Fibroblast of upper back skin (primary cell): ENCODE data around the gene PPP1R3G.
A peak's percentile ranks its signal among the peaks of the same experiment; 100 is the strongest.

Source experiments
- DNase-seq: peaks from one replicate; pipeline ENCODE4 v3.0.0-alpha.2; 2013

Gene PPP1R3G

GRCh38 chr6:5072440-5072839, 12.7 kb upstream of the PPP1R3G start:
- no peak for DNase-seq

DNA sequence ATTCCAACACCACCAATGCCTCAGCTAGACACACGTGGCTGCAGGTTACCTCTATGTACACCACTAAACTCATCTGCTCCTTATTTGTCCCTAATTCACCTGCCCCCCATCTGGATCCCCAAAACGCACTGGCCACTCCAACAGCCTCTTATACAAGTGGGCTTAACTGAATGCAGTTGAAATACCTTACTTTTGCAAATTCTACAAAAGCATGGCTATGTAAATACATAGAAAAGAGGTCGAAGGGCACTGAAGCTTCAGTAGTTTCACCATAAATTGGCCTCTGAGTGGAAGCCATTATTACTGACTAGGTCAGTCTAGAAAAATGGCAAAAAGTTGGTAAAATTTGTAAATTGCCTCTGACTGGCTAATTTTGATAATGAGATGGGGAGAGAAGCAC, 11.1 kb upstream of the PPP1R3G start:
- no peak for DNase-seq

- no peak for DNase-seq
These were observed 8.2 kb upstream of the PPP1R3G start for GRCh38 chr6:5076931-5077330.

- no peak for DNase-seq
These were observed 6.9 kb upstream of the PPP1R3G start for GRCh38 chr6:5078121-5078669.

DNA sequence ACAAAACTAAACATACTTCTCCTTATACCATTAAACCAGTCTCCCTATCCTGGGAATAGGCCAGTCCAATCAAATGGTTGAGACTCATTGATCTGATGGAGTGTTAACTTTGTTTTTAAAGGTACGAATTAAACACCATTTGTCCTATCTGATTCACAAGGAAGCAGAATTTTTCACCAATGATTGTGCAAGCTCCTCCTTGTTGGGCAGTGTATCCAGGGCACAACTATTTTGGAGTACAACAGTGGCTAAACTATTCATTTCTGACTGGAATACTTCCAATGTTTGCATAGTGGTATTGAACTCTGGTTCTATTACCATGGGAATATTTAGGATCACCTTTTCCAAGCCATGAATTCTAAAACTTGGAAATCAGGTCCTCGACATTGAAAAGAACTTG, 5.4 kb upstream of the PPP1R3G start:
- DNase-seq: no peak

DNA sequence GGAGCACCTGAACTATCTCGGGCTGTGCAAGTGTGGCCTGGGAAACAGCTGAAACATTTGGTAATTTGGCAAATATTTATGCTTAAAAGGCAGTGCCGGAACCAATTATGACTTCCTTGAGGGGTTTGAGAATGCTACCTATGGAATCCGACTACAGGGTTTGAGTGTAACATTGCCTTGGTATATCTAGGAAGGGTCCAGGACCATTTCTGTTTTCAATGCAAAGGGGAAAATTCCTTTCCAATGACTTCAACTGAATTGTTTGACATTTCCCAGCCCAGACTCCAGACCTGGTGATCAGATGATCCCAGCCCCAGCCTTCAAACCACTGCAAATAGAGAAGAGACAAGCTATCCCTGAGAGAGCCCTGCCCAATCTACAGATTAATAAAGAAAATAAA, 4.6 kb upstream of the PPP1R3G start:
- DNase-seq: peak; percentile 14

DNA sequence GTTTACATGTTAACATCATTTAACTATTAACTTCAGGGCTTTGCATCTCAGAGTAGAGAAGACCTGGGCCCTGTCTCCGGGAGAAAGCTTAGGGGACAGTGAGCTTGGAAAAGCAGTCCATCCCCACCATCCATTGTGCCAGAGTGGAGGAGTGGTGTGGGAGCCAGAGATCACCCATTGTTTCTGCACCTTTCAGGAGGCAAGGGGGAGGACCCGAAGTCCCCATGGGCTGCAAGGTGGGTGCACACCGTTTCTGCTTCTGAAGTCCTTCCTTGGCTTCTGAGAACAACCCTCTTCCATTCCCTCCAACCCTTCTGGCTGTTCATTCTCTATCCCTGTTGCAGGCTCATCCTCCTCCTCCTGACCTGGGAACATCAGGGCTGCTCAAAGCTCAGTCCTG, 4.0 kb upstream of the PPP1R3G start:
- DNase-seq: no peak

DNA sequence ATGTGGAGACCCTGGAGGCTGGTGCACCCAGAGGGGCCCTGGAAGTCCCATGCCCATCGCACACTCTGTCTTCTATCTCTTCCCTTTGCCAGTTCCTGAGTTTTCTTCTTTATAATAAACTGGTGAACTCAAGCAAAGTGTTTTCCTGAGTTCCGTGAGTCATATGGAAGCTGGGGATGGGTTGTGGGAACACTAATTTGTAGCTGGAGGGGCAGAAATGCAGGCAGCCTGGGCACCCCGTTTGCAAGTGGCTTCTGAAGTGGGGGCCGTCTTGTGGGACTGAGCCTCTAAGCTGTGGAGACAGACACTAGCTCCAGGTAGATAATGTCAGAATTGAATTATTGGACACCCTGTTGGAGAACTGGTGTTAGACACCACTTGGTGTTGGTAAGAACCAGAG, 3.2 kb upstream of the PPP1R3G start:
- DNase-seq: no peak

DNA sequence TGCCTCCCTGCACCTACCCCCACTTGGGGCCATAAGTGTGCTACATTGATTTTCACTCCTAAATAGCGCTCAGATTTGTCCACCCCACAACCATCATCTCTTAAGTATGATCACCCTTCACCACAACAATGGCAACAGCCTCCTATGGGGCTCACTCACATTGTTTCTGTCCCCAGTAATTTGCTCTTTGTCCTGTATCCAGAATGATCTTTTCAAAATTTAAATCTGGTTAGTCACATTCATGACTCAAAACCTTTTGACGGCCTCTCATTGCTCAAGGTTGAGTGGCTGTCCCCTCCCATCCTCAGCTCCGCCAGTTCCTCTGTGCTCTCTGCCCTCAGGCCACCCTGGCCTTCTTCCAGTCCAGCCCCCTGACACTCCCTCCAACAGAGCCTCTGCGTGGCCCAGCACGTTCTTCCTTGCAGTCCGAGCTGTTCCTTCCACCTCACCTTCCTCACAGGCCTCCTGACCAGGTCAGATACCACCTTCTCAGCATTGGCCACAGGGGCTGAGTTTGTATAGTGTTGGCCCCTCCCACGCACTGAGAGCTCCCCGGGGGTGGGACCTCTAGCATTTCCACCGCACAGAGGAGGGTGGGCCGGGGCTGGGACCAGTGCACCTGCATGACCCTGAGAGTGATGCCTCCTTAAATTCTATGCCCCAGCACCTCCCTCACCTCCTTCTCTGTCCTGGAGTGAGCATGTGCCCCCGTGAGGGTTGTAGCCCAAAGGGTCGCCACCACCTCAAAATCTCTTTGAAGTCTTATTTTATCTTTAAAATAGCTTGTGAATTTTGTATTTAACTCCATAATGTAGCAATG, 2.4 kb upstream of the PPP1R3G start:
- DNase-seq: peak; percentile 77

- DNase-seq: no peak
These were observed 1.9 kb upstream of the PPP1R3G start for GRCh38 chr6:5083307-5083583.

- no peak for DNase-seq
These were observed 1.3 kb upstream of the PPP1R3G start for GRCh38 chr6:5083813-5084359.

- DNase-seq: peak; percentile 5
These were observed 771 bp upstream of the PPP1R3G start for GRCh38 chr6:5084360-5084780.

- DNase-seq: peak; percentile 19
These were observed 630 bp downstream of the PPP1R3G start for GRCh38 chr6:5085648-5086293.

DNA sequence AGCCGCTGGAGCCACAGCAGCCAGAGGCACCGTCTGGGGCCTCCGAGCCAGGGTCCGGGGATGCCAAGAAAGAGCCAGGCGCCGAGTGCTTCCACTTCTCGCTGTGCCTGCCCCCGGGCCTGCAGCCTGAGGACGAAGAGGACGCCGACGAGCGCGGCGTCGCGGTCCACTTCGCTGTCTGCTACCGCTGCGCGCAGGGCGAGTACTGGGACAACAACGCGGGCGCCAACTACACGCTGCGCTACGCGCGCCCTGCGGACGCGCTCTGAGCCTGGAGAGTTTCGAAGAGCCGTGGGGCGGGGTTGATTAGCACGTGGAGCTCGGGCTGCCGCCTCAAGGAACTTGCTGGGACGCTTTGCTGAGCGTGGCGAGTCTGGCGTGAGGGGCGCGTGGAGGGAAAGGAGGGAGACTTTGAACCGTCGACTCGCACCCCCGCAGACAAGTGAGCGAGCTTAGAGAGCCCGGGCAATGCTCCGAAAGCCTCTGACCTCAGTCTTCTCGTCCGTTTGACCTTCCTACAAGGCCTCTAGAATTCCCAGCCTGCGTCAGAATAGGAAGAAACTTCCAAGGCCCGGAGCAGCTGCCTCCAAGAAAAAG, 1.3 kb downstream of the PPP1R3G start:
- no peak for DNase-seq

GRCh38 chr6:5087389-5087788, 2.2 kb downstream of the PPP1R3G start:
- no peak for DNase-seq

DNA sequence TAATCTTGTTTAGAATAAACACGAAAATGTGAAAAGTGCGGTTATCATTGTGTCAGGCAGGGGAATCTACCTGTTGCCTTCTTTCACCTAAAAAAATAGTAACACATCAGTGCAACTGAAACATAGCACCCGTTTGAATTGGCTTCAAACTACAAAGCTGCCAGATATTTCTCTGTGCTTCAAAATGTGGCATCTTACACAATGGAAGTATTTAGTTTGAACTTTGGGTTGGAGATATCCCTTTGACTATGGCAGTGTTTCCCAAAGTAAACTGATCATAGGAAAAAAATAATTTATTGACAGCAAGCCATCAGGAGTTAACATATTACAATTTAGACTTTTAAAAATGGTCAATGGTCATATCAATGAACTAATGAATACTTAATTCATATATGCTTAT, 3.6 kb downstream of the PPP1R3G start:
- DNase-seq: no peak

DNA sequence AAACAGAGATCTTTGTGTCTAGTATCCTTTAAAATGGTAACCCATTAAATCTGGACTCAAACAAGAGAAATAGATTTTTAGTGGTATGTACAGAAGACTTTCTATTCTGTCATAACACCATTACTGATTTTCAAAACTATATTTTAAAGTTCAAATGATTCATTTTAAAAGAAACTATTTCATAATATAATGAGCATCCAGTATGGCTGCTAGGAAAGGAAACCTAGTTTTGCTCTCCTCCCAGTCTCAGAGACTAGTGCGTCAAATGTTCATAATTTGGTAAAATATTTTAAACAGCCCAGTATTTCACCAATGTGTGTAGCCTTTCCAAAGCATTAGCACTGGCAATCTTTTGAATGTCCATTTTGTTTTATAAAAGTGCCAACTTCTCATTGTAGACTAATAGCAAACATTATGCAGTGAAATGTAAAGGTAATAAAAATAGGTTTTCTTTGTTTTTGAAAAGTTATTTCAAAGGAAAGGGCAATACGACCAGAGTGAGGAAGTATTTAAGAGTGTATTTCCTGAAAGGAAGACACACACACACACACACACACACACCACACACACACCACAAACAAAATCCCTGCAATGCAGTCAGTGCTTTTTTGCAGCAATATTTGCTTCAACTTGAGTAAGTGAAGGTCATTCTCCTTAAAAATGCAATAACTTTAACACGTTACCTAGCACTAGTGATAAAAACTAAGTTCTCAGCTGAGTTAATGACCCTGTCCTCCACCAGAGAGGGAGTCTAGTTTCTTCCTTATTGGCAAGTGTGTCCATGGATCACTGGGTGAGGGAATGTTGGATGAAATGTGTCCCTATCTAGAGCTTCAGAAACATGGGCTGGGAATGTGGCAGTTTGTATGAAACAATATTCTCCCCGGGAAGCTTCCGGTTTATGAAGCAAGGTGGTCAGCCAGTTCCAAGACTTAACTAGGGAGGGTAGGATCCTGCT, 4.6 kb downstream of the PPP1R3G start:
- DNase-seq: no peak

GRCh38 chr6:5090603-5091002, 5.5 kb downstream of the PPP1R3G start:
- DNase-seq: no peak

DNA sequence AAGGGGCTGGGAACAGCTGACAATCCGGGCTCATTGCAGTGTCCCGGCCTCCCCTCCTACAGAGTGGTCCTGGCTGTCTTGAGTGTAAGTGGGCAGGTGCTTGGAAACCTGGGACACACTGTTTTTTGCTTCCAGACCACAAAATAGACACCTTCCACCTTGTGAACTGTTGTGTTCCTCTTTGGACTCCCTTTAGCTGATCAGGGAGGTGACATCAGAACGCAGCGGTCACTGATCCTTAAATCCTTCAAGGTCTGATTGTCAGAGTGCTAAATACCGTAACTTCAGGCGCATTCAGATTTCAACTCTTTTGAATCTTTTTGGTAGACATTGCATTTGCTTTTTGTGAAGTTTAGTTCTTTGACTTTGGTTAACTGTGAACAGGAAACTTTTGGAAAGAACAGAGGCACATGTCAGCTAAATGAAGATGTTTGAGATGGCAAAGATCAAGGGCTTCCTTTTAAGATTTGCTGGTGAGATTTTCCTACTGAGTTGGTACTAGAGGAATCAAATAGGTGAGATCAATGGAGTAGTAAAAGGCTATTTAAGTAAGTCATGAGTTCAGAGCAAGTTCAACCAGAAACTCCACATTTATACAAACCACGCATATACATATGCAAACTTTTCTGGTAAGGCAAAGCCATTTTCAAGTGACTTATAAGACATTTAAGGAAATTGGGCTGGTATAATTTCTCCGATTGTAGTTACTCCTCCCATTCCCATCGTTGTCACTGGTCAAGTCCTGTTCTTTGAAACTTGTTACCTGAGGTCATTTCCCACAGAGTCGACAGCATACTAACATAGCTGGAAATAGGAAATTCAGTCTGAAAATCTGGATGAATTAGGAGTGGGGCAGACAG, 6.3 kb downstream of the PPP1R3G start:
- no peak for DNase-seq

GRCh38 chr6:5093231-5094015, 8.3 kb downstream of the PPP1R3G start:
- no peak for DNase-seq

DNA sequence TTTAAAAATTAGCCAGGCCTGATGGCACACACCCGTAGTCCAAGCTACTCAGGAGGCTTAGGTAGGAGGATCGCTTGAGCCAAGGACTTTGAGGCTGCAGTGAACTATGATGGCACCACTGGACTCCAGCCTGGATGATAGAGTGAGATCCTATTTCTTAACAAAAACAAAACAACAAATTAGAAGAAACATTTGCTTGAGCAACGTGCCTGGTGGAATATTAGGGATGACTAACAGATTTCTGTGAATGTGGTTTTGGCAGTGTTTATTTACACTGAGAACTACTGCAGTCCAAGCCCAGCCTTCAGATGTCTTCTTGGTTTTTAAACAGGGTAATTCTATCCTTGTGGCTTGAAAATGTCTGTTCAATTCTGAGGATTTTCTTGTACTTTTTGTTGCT, 9.2 kb downstream of the PPP1R3G start:
- peak; percentile 87 for DNase-seq
